ENCODE results near the gene SRGAP1.

DNA sequence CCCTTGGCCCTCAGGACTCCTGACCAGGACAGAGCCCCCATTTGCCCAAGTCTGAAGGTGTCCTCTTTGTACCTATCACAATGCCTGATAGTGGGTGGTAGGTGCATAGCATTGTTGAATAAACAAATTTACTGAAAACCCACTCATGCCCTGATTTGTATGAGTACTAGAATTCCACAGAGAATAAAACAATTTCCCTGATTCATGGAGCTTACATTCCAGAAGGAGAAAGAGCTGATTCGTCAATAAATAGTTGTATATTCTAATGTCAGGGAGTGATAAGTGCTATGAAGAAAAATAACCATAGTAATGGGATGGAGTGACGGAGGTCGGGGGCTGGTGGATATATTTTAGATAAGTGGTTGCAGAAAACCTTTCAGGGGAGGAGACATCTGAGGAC is 117.0 kb downstream of the SRGAP1 start:
- no peak for TF ChIP-seq POLR2AphosphoS5 (IDR thresholded peaks at IDR 0.05; ENCODE audit: low read depth, low read length)
- TF ChIP-seq, protein P1, sequence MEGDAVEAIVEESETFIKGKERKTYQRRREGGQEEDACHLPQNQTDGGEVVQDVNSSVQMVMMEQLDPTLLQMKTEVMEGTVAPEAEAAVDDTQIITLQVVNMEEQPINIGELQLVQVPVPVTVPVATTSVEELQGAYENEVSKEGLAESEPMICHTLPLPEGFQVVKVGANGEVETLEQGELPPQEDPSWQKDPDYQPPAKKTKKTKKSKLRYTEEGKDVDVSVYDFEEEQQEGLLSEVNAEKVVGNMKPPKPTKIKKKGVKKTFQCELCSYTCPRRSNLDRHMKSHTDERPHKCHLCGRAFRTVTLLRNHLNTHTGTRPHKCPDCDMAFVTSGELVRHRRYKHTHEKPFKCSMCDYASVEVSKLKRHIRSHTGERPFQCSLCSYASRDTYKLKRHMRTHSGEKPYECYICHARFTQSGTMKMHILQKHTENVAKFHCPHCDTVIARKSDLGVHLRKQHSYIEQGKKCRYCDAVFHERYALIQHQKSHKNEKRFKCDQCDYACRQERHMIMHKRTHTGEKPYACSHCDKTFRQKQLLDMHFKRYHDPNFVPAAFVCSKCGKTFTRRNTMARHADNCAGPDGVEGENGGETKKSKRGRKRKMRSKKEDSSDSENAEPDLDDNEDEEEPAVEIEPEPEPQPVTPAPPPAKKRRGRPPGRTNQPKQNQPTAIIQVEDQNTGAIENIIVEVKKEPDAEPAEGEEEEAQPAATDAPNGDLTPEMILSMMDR (IDR thresholded peaks at IDR 0.05): no peak
